SK-N-SH (cell line): ENCODE results near the gene TFF3. TPM values are rescaled to one million over a fixed set of nuclear protein-coding genes. Genes with fewer than 3 reads are reported as not detected.
A peak's percentile ranks its signal among the peaks of the same experiment; 100 is the strongest.

Experiments
- CTCF ChIA-PET: fragments of 300-600, 350-600 bp; formaldehyde crosslinking; extraction: SDS; loops from one replicate; lab custom pipeline; 2021; lab: Yijun Ruan, JAX
- POLR2A ChIA-PET: fragments of 350-600 bp; sonication (Branson Sonifier 250); formaldehyde crosslinking; extraction: SDS; loops from one replicate; lab custom pipeline; 2020; ENCODE audit warnings: antibody characterized with exemption, inconsistent platforms; lab: Yijun Ruan, JAX
- DNase-seq: peaks from one replicate; pipeline ENCODE4 v3.0.0; 2012
- H2AFZ ChIP-seq: fragments of 200-600 bp; sonication (generic); 2 replicates; pipeline ENCODE4 v1.8.1; 2016; ENCODE audit warnings: antibody characterized with exemption, mild to moderate bottlenecking, low read depth
- H3F3A ChIP-seq: fragments of 200-600 bp; sonication (generic); replicated peaks from 2 replicates; pipeline ENCODE3; 2016; ENCODE audit warnings: antibody characterized with exemption, mild to moderate bottlenecking; ENCODE audit not compliant: insufficient read depth
- H3K27ac ChIP-seq, 2 experiments: fragments of 200-500 bp in 1 of 2; fragments of 200-600 bp in 1 of 2; sonication (Bioruptor generic) in 1 of 2; sonication (generic), shearing (Covaris generic) in 1 of 2; 2 replicates each; pipeline versions ENCODE4 v1.5.1 to v1.6.1; 2014 to 2016; ENCODE audit warnings: low read depth in 2 of 2, inconsistent platforms in 1 of 2, low read length in 1 of 2, mild to moderate bottlenecking in 1 of 2, mixed read lengths in 1 of 2
- H3K27me3 ChIP-seq: fragments of 200-600 bp; sonication (generic), shearing (Covaris generic); 2 replicates; pipeline ENCODE4 v1.6.1; 2016; ENCODE audit warnings: mixed run types; ENCODE audit not compliant: insufficient read depth
- H3K36me3 ChIP-seq, 2 experiments: fragments of 200-500 bp in 1 of 2; fragments of 200-600 bp in 1 of 2; sonication (Bioruptor generic) in 1 of 2; sonication (generic) in 1 of 2; replicated peaks in 1 of 2; 2 replicates each; pipeline versions ENCODE3 to v1.5.1; 2014 to 2016; ENCODE audit warnings: low read length in 1 of 2, mild to moderate bottlenecking in 1 of 2; ENCODE audit not compliant: insufficient read depth in 2 of 2, control insufficient read depth in 1 of 2
- H3K4me1 ChIP-seq, 2 experiments: fragments of 200-500 bp in 1 of 2; fragments of 200-600 bp in 1 of 2; sonication (Bioruptor generic) in 1 of 2; sonication (generic), shearing (Covaris generic) in 1 of 2; 2 replicates each; pipeline versions ENCODE4 v1.5.1 to v1.6.1; 2014 to 2016; ENCODE audit warnings: low read depth in 1 of 2, low read length in 1 of 2, mixed run types in 1 of 2; ENCODE audit not compliant: insufficient read depth in 2 of 2, control insufficient read depth in 1 of 2
- H3K4me2 ChIP-seq: fragments of 200-600 bp; sonication (generic), shearing (Covaris generic); 2 replicates; pipeline ENCODE4 v1.6.1; 2017; ENCODE audit warnings: mixed run types
- H3K4me3 ChIP-seq, 2 experiments: fragments of 200-500 bp in 1 of 2; fragments of 200-600 bp in 1 of 2; sonication (Bioruptor generic) in 1 of 2; sonication (generic), shearing (Covaris generic) in 1 of 2; 2 replicates each; pipeline versions ENCODE4 v1.5.1 to v1.8.1; 2014 to 2016; ENCODE audit warnings: low read depth in 2 of 2, inconsistent platforms in 1 of 2, low read length in 1 of 2, mild to moderate bottlenecking in 1 of 2, mixed read lengths in 1 of 2, moderate library complexity in 1 of 2
- H3K79me2 ChIP-seq: fragments of 200-600 bp; sonication (generic); 2 replicates; pipeline ENCODE4 v1.8.1; 2017; ENCODE audit warnings: mild to moderate bottlenecking; ENCODE audit not compliant: insufficient read depth
- H3K9ac ChIP-seq: fragments of 200-600 bp; sonication (generic); 2 replicates; pipeline ENCODE4 v1.6.1; 2017; ENCODE audit warnings: mixed run types
- H3K9me2 ChIP-seq: fragments of 200-600 bp; sonication (generic); 2 replicates; pipeline ENCODE4 v1.6.1; 2017; ENCODE audit warnings: mixed run types
- H3K9me3 ChIP-seq: fragments of 200-600 bp; sonication (generic); 2 replicates; pipeline ENCODE4 v1.6.1; 2017; ENCODE audit warnings: mixed run types, mild to moderate bottlenecking, moderate library complexity
- H4K20me1 ChIP-seq: fragments of 200-600 bp; sonication (generic); 2 replicates; pipeline ENCODE4 v1.6.1; 2017; ENCODE audit warnings: mild to moderate bottlenecking, mixed run types; ENCODE audit not compliant: insufficient read depth
- CHD2 ChIP-seq: fragments of 150-350 bp; IDR thresholded peaks from 2 replicates; pipeline ENCODE4 v1.6.1; 2018; ENCODE audit warnings: low read length; ENCODE audit not compliant: partially characterized antibody
- ELF1 ChIP-seq: IDR thresholded peaks from 2 replicates; pipeline ENCODE4 v1.4.0; 2012
- EP300 ChIP-seq, 2 experiments: IDR thresholded peaks; 2 replicates each; pipeline versions ENCODE4 v1.4.0 to v1.6.1; 2012; ENCODE audit warnings: borderline replicate concordance in 1 of 2, low read depth in 1 of 2, low read length in 1 of 2
- EZH2phosphoT487 ChIP-seq: fragments of 200-600 bp; sonication (generic); IDR thresholded peaks from 2 replicates; pipeline ENCODE4 v1.6.1; 2017; ENCODE audit warnings: low read depth, mixed run types, mild to moderate bottlenecking, antibody characterized with exemption, moderate library complexity, borderline replicate concordance
- FOSL2 ChIP-seq: IDR thresholded peaks from 2 replicates; pipeline ENCODE4 v1.4.0; 2012; ENCODE audit warnings: low read depth, mild to moderate bottlenecking, moderate library complexity, borderline replicate concordance
- FOXJ3 ChIP-seq: sonication (generic); formaldehyde crosslinking; IDR thresholded peaks from 2 replicates; pipeline ENCODE4 v1.5.1; 2020; ENCODE audit warnings: mild to moderate bottlenecking, missing genetic modification reagents
- FOXM1 ChIP-seq: IDR thresholded peaks from 2 replicates; pipeline ENCODE4 v1.4.0; 2012; ENCODE audit warnings: low read depth, mild to moderate bottlenecking
- GATA2 ChIP-seq: sonication (generic); formaldehyde crosslinking; IDR thresholded peaks from 2 replicates; pipeline ENCODE4 v1.5.0; 2020; ENCODE audit warnings: mild to moderate bottlenecking, missing genetic modification reagents
- MEF2A ChIP-seq: IDR thresholded peaks from 2 replicates; pipeline ENCODE4 v1.4.0; 2012; ENCODE audit warnings: low read depth, borderline replicate concordance
- MXI1 ChIP-seq: IDR thresholded peaks from 2 replicates; pipeline ENCODE4 v1.6.1; 2012; ENCODE audit warnings: mild to moderate bottlenecking, low read depth, low read length, improper control_type of control experiment
- POLR2AphosphoS5 ChIP-seq: IDR thresholded peaks from 2 replicates; pipeline ENCODE4 v1.6.1; 2012; ENCODE audit warnings: low read depth, low read length
- RCOR1 ChIP-seq: fragments of 150-350 bp; IDR thresholded peaks from 2 replicates; pipeline ENCODE4 v1.6.1; 2017; ENCODE audit warnings: antibody characterized with exemption, low read length
- RFX5 ChIP-seq: IDR thresholded peaks from 2 replicates; pipeline ENCODE4 v1.6.1; 2012; ENCODE audit warnings: mild to moderate bottlenecking, improper control_type of control experiment, low read length
- RXRA ChIP-seq: IDR thresholded peaks from 2 replicates; pipeline ENCODE4 v1.4.0; 2012; ENCODE audit warnings: low read depth, mild to moderate bottlenecking, borderline replicate concordance
- WGBS: methylation state at CpG from one replicate; pipeline ENCODE4 v1.1.6; 2017; ENCODE audit warnings: low lambda C conversion rate; 5-methylcytosine and 5-hydroxymethylcytosine counted together
- polyA plus RNA-seq, 3 experiments: library from polyadenylated mRNA; depleted of rRNA; stranded (reverse); fragments of >200 nt; gene quantifications; 2 replicates each; pipeline ENCODE4 v1.2.3, GENCODE V29; 2012
- TF ChIP-seq, protein P1 (sequence below): IDR thresholded peaks from 2 replicates; pipeline ENCODE4 v1.6.1; 2012; ENCODE audit warnings: mild to moderate bottlenecking, low read depth, low read length, moderate library complexity
- TF ChIP-seq, protein P2 (sequence below): IDR thresholded peaks from 2 replicates; pipeline ENCODE4; 2012
- TF ChIP-seq, protein P3 (sequence below): IDR thresholded peaks from 2 replicates; pipeline ENCODE4 v1.4.0; 2012; ENCODE audit warnings: low read depth, borderline replicate concordance
- TF ChIP-seq, protein P4 (sequence below): fragments of 150-350 bp; IDR thresholded peaks from 2 replicates; pipeline ENCODE4 v1.6.1; 2017; ENCODE audit warnings: antibody characterized with exemption, low read length, low read depth, borderline replicate concordance
- TF ChIP-seq, protein P5 (sequence below): IDR thresholded peaks from 2 replicates; pipeline ENCODE4 v1.4.0; 2012; ENCODE audit warnings: low read depth, borderline replicate concordance

TFF3 gene
- polyA plus RNA-seq, 1 of the 3 experiments (the other 2 are of a cell fraction), result not detected

DNA sequence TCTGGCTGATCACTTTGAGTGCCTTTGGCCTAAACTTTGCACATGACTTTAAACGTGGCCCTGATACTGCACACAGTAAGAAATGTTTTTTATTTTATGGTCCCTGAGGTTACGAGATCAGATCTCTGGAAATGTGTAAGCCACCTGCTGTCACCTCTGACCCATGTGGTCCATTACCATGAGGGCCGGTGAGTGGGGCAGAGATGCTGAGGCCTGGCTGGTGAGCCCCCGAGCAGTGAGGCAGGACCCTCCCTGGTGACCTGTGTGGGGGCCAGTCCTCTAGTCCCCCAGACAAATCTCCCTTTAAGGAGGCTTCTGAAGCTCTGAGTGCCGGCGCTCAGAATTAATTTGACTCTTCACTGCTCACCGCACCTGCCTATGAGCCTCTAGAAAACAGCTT lies 12.4 kb downstream of the TFF3 start:
- Histone ChIP-seq H3K27me3 (no peaks in the 10 kb centered on the region), H3K27ac (no peak overlapping the region), H4K20me1 (no peaks in the 10 kb centered on the region), H3K79me2 (no peaks in the 10 kb centered on the region), H3K36me3 (no peaks in the 10 kb centered on the region), H3K4me2 (no peak overlapping the region), H3K9me3 (no peaks in the 10 kb centered on the region), H3K9ac (no peak overlapping the region), H3K4me3 (no peak overlapping the region), H3K9me2 (no peaks in the 10 kb centered on the region), H3K4me1 (peaks cover 0 to 9% of the 10 kb centered on the region in 2 experiments; a peak in 1 of 4 replicates), H2AFZ (no peak overlapping the region), H3F3A (no peaks in the 10 kb centered on the region)
- no peak for DNase-seq
- WGBS, result 33% methylated on average over 6 of the region's 7 CpGs
- CTCF ChIA-PET, result interaction anchor here (1.7 kb wide), 1 partner anchor 37 kb away, joined by 4 read pairs; no protein-coding TSS in a partner anchor
- POLR2A ChIA-PET, result no interaction called here
- TF ChIP-seq GATA2, result no peak
- TF ChIP-seq, protein P1, sequence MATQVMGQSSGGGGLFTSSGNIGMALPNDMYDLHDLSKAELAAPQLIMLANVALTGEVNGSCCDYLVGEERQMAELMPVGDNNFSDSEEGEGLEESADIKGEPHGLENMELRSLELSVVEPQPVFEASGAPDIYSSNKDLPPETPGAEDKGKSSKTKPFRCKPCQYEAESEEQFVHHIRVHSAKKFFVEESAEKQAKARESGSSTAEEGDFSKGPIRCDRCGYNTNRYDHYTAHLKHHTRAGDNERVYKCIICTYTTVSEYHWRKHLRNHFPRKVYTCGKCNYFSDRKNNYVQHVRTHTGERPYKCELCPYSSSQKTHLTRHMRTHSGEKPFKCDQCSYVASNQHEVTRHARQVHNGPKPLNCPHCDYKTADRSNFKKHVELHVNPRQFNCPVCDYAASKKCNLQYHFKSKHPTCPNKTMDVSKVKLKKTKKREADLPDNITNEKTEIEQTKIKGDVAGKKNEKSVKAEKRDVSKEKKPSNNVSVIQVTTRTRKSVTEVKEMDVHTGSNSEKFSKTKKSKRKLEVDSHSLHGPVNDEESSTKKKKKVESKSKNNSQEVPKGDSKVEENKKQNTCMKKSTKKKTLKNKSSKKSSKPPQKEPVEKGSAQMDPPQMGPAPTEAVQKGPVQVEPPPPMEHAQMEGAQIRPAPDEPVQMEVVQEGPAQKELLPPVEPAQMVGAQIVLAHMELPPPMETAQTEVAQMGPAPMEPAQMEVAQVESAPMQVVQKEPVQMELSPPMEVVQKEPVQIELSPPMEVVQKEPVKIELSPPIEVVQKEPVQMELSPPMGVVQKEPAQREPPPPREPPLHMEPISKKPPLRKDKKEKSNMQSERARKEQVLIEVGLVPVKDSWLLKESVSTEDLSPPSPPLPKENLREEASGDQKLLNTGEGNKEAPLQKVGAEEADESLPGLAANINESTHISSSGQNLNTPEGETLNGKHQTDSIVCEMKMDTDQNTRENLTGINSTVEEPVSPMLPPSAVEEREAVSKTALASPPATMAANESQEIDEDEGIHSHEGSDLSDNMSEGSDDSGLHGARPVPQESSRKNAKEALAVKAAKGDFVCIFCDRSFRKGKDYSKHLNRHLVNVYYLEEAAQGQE, result no peak

DNA sequence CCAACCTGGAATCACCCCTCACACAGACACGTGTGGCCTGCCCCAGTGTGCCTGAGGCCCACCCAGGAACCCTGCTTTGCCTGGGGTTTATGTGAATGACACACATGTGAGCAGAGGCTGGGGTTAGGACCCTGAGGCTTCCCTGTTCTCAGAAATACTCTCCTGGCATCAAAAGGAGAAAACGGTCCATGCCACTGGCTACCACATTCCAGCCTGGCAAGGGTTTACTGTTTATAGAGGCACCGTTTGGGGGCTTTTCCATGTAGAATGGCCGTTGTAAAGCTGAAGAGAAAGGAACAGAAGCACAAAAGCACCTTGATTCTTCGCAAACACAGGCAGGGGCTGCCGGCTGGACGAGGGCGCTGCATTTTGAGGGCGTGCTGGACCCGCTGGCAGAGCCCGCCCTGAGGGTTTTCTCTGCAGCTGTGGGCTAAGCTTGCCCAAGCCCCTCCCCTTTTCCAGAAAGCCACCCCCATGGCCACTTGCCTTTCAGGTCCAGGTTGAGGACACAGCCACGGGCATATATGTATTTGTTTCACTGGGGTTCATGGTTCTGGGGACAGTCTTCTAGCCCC lies 13.0 kb downstream of the TFF3 start:
- peaks cover 0 to 9% of the 10 kb centered on the region in 2 experiments; a peak in 1 of 4 replicates for H3K4me1 ChIP-seq
- CTCF ChIA-PET, result interaction anchor here (1.4 to 1.7 kb wide), 3 partner anchors 8 to 156 kb away, joined by 3 to 14 read pairs (median 4); no protein-coding TSS in a partner anchor
- no peaks in the 10 kb centered on the region for H4K20me1 ChIP-seq
- H3K79me2 ChIP-seq, result no peaks in the 10 kb centered on the region
- no peaks in the 10 kb centered on the region for H3K9me2 ChIP-seq
- H3K9ac ChIP-seq, result no peak overlapping the region
- POLR2A ChIA-PET, result no interaction called here
- no peaks in the 10 kb centered on the region for H3F3A ChIP-seq
- no peaks in the 10 kb centered on the region for H3K36me3 ChIP-seq
- H3K27ac ChIP-seq, result no peak overlapping the region
- peak; percentile 57 for DNase-seq
- WGBS, result 13% methylated on average over 5 of the region's 12 CpGs
- no peaks in the 10 kb centered on the region for H3K9me3 ChIP-seq
- no peak overlapping the region for H2AFZ ChIP-seq
- no peaks in the 10 kb centered on the region for H3K27me3 ChIP-seq
- no peak overlapping the region for H3K4me2 ChIP-seq
- no peak overlapping the region for H3K4me3 ChIP-seq
- TF ChIP-seq FOXM1 (no peak), EP300 (IDR thresholded peaks at IDR 0.05; ENCODE audit: borderline replicate concordance in 1 of 2, low read depth in 1 of 2, low read length in 1 of 2) (no peak), EZH2phosphoT487 (no peak), GATA2 (no peak), CHD2 (no peak), RCOR1 (no peak), MEF2A (no peak), FOXJ3 (CRISPR knock-in tag) (no peak), POLR2AphosphoS5 (no peak), RXRA (no peak), RFX5 (no peak), FOSL2 (no peak), ELF1 (no peak), MXI1 (no peak)
- TF ChIP-seq, protein P2, sequence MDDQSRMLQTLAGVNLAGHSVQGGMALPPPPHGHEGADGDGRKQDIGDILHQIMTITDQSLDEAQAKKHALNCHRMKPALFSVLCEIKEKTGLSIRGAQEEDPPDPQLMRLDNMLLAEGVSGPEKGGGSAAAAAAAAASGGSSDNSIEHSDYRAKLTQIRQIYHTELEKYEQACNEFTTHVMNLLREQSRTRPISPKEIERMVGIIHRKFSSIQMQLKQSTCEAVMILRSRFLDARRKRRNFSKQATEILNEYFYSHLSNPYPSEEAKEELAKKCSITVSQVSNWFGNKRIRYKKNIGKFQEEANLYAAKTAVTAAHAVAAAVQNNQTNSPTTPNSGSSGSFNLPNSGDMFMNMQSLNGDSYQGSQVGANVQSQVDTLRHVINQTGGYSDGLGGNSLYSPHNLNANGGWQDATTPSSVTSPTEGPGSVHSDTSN, result no peak
- TF ChIP-seq, protein P3, sequence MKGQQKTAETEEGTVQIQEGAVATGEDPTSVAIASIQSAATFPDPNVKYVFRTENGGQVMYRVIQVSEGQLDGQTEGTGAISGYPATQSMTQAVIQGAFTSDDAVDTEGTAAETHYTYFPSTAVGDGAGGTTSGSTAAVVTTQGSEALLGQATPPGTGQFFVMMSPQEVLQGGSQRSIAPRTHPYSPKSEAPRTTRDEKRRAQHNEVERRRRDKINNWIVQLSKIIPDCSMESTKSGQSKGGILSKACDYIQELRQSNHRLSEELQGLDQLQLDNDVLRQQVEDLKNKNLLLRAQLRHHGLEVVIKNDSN, result no peak
- TF ChIP-seq, protein P4, sequence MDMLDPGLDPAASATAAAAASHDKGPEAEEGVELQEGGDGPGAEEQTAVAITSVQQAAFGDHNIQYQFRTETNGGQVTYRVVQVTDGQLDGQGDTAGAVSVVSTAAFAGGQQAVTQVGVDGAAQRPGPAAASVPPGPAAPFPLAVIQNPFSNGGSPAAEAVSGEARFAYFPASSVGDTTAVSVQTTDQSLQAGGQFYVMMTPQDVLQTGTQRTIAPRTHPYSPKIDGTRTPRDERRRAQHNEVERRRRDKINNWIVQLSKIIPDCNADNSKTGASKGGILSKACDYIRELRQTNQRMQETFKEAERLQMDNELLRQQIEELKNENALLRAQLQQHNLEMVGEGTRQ, result no peak
- TF ChIP-seq, protein P5, sequence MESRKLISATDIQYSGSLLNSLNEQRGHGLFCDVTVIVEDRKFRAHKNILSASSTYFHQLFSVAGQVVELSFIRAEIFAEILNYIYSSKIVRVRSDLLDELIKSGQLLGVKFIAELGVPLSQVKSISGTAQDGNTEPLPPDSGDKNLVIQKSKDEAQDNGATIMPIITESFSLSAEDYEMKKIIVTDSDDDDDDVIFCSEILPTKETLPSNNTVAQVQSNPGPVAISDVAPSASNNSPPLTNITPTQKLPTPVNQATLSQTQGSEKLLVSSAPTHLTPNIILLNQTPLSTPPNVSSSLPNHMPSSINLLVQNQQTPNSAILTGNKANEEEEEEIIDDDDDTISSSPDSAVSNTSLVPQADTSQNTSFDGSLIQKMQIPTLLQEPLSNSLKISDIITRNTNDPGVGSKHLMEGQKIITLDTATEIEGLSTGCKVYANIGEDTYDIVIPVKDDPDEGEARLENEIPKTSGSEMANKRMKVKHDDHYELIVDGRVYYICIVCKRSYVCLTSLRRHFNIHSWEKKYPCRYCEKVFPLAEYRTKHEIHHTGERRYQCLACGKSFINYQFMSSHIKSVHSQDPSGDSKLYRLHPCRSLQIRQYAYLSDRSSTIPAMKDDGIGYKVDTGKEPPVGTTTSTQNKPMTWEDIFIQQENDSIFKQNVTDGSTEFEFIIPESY, result no peak
